Gastroesophageal sphincter (tissue), 4 donors: Measurements from ENCODE around the gene TUFM. TPM values are rescaled to one million over a fixed set of nuclear protein-coding genes. Genes with fewer than 3 reads are reported as not detected.
"Not testable (repeated sequence)": the region's sequence is repeated elsewhere in the genome, so short reads cannot be mapped to it uniquely, and the experiment has no call there.

Experiments
- ATAC-seq: fragments of 150-250 bp; one replicate; pipeline ENCODE4 v1.9.1; 2016; ENCODE audit warnings: mild to moderate bottlenecking, moderate library complexity
- H3K27ac ChIP-seq, 4 donors: fragments of 200-600 bp; sonication (generic) in 3 of 4; 1 replicate in 3 of 4; 2 replicates in 1 of 4; pipeline ENCODE4 v1.5.1; 2016 to 2019
- H3K27me3 ChIP-seq: fragments of 200-600 bp; sonication (generic); one replicate; pipeline ENCODE4 v1.5.1; 2019
- H3K36me3 ChIP-seq, 2 donors: fragments of 200-600 bp; sonication (generic); one replicate each; pipeline ENCODE4 v1.5.1; 2019; ENCODE audit warnings: control low read depth in 1 of 2
- H3K4me1 ChIP-seq, 3 donors: fragments of 200-600 bp; sonication (generic); 1 replicate in 2 of 3; 2 replicates in 1 of 3; pipeline ENCODE4 v1.5.1; 2016 to 2019; ENCODE audit warnings: control low read depth in 2 of 3
- H3K4me3 ChIP-seq, 2 donors: fragments of 200-600 bp; sonication (generic); one replicate each; pipeline ENCODE4 v1.5.1; 2019; ENCODE audit warnings: mild to moderate bottlenecking in 1 of 2, moderate library complexity in 1 of 2
- H3K9me3 ChIP-seq, 3 donors: fragments of 200-600 bp; sonication (generic); one replicate each; pipeline ENCODE4 v1.5.1; 2017 to 2019; ENCODE audit warnings: control low read depth in 2 of 3
- CTCF ChIP-seq, 4 experiments: fragments of 200-600 bp in 2 of 4; fragments of 450-650 bp in 2 of 4; sonication (generic) in 1 of 4; IDR thresholded peaks; one replicate each; pipeline ENCODE4 v1.5.1; 2017 to 2019; ENCODE audit warnings: antibody characterized with exemption in 4 of 4, mild to moderate bottlenecking in 2 of 4, moderate library complexity in 2 of 4
- EP300 ChIP-seq: sonication (generic); formaldehyde crosslinking; IDR thresholded peaks from one replicate; pipeline ENCODE4 v1.6.1; 2017; ENCODE audit warnings: antibody characterized with exemption, mild to moderate bottlenecking
- POLR2A ChIP-seq, 2 donors: fragments of 450-650 bp; IDR thresholded peaks; one replicate each; pipeline ENCODE4 v1.6.1; 2017; ENCODE audit warnings: antibody characterized with exemption in 2 of 2, mild to moderate bottlenecking in 2 of 2, moderate library complexity in 1 of 2
- POLR2AphosphoS5 ChIP-seq: sonication (generic); formaldehyde crosslinking; IDR thresholded peaks from one replicate; pipeline ENCODE4 v1.6.1; 2017; ENCODE audit warnings: antibody characterized with exemption
- WGBS, 2 donors: methylation state at CpG; one replicate each; pipeline ENCODE4 v1.1.5; 2018; ENCODE audit warnings: low coverage in 1 of 2; 5-methylcytosine and 5-hydroxymethylcytosine counted together
- small RNA-seq, 4 donors: library from RNA; depleted of rRNA; stranded (forward); fragments of <200 nt; gene quantifications; one replicate each; pipeline ENCODE3, GENCODE V24; 2016
- total RNA-seq, 4 donors: library from RNA; depleted of rRNA; stranded (reverse); fragments of >200 nt; gene quantifications; one replicate each; pipeline ENCODE4 v1.1.0, GENCODE V29; 2016

Gene TUFM
- total RNA-seq, 4 donors from 2014 or later = 72.2 to 91.9 (median 85.3) TPM

GRCh38 chr16:28820016-28820415 is 26.1 kb downstream of the TUFM start:
- H3K27me3 ChIP-seq = no peaks in the 10 kb centered on the region
- peaks cover 0 to under 1% of the 10 kb centered on the region in 2 donors for H3K36me3 ChIP-seq
- no peak overlapping the region for H3K4me3 ChIP-seq
- H3K4me1 ChIP-seq = peaks cover 0 to 16% (median 6%) of the 10 kb centered on the region in 3 donors
- no peak overlapping the region for H3K27ac ChIP-seq
- no peak for TF ChIP-seq CTCF (IDR thresholded peaks at IDR 0.05)
- TF ChIP-seq POLR2AphosphoS5 = no peak
- no peak for TF ChIP-seq POLR2A (IDR thresholded peaks at IDR 0.05)
- TF ChIP-seq EP300 = no peak
- WGBS, 2 donors = 68 to 69% methylated on average over 5 of the region's 5 CpGs
- ATAC-seq = no peak
- no peaks in the 10 kb centered on the region for H3K9me3 ChIP-seq

DNA sequence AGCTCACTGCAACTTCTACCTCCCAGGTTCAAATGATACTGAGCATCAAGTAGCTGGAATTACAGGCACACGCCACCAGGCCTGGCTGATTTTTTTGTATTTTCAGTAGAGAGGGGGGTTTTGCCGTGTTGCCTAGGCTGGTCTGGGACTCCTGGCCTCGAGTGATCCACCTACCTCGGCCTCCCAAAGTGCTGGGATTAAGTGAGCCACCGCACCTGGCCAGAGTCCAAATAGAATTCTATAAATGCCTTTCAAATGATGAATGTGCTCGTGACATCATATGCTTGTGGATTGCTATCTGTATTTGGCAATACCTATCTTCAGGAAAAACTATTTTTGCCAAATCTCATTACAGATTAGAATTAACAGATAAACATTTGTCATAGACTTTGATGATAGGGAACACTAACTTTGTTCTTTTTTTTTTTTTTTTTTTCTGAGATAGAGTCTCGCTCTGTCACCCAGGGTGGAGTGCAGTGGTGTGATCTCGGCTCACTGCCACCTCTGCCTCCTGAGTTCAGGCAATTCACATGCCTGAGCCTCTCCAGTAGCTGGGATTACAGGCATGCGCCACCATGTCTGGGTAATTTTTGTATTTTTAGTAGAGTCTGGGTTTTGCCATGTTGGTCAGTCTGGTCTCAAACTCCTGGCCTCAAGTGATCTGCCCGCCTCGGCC is 38.6 kb downstream of the TUFM start:
- ATAC-seq, H3K27me3 ChIP-seq: not testable (repeated sequence)
- WGBS, 2 donors = no CpG with 5 or more reads among the region's 11 CpGs

GRCh38 chr16:28802235-28803019 is 43.7 kb downstream of the TUFM start:
- not testable (repeated sequence) for H3K27ac ChIP-seq, H3K27me3 ChIP-seq, H3K4me1 ChIP-seq, H3K9me3 ChIP-seq, H3K36me3 ChIP-seq
- TF ChIP-seq CTCF (IDR thresholded peaks at IDR 0.05) = peak; percentile 22 to 55 (median 52)
- no CpG with 5 or more reads among the region's 13 CpGs for WGBS, 2 donors
- peak; percentile 90 for ATAC-seq
- peak overlapping the region in 1 of 2 donors; percentile 12 for H3K4me3 ChIP-seq

More for the DNA sequence above, 38.6 kb downstream of the TUFM start:
- not testable (repeated sequence) for H3K27ac ChIP-seq, H3K4me1 ChIP-seq, H3K9me3 ChIP-seq, H3K4me3 ChIP-seq, H3K36me3 ChIP-seq

Small RNA genes within 50 kb of the gene (small RNA-seq; reads per million reads assigned to genes)
- gene RF00416 = 0 reads per million in 4 donors

Other genes with a start within 250 kb of the TUFM start
- 1 to 10 TPM in 1 of 4 donors, under 1 TPM in 1, not detected in 2; 0.27 to 1.2 TPM for gene SULT1A2, start 249.3 kb downstream of the TUFM start, total RNA-seq
- gene SULT1A1, start 236.3 kb downstream of the TUFM start, total RNA-seq = 10 to 100 TPM in 2 of 4 donors, 1 to 10 TPM in 2; 3.3 to 21.1 (median 9.4) TPM
- gene NPIPB8, start 208.3 kb downstream of the TUFM start, total RNA-seq = not detected
- 100 to 1,000 TPM in 3 of 4 donors, 10 to 100 TPM in 1; 95.7 to 301 (median 173) TPM for gene EIF3C, start 134.9 kb downstream of the TUFM start, total RNA-seq
- gene NPIPB9, start 94.6 kb downstream of the TUFM start, total RNA-seq = 1 to 10 TPM in 3 of 4 donors, under 1 TPM in 1; 0.35 to 8.2 (median 3.0) TPM
- 10 to 100 TPM; 44.4 to 65.1 (median 56.9) TPM for gene ATXN2L, start 23.3 kb downstream of the TUFM start, total RNA-seq
- gene SH2B1, start 17.5 kb upstream of the TUFM start, total RNA-seq = 10 to 100 TPM; 23.6 to 51.0 (median 28.3) TPM
- under 1 TPM in 1 of 4 donors, not detected in 3; 0.31 TPM for gene ATP2A1, start 32.1 kb upstream of the TUFM start, total RNA-seq
- gene RABEP2, start 78.9 kb upstream of the TUFM start, total RNA-seq = 10 to 100 TPM; 18.9 to 30.2 (median 24.9) TPM
- gene CD19, start 85.6 kb upstream of the TUFM start, total RNA-seq = not detected
- gene NFATC2IP, start 104.6 kb upstream of the TUFM start, total RNA-seq = 10 to 100 TPM; 13.9 to 28.0 (median 22.8) TPM
- gene SPNS1, start 128.4 kb upstream of the TUFM start, total RNA-seq = 10 to 100 TPM; 17.6 to 25.6 (median 20.2) TPM
- 10 to 100 TPM in 1 of 4 donors, 1 to 10 TPM in 3; 2.3 to 12.3 (median 5.4) TPM for gene LAT, start 138.7 kb upstream of the TUFM start, total RNA-seq